Measurements from ENCODE around the gene FBXL13.
"Not testable (repeated sequence)": the region's sequence is repeated elsewhere in the genome, so short reads cannot be mapped to it uniquely, and the experiment has no call there.

GRCh38 chr7:103023578-103023977 is 51.0 kb downstream of the FBXL13 start:
- not testable (repeated sequence) for TF ChIP-seq CTCF (conservative IDR thresholded peaks at IDR 0.05; ENCODE audit: low read length); EZH2phosphoT487 (IDR thresholded peaks at IDR 0.05; ENCODE audit: borderline replicate concordance, low read depth, low read length)

Measured in OCI-LY7 (cell line).